Measurements from ENCODE around the gene PGA5. TPM values are rescaled to one million over a fixed set of nuclear protein-coding genes. Genes with fewer than 3 reads are reported as not detected.

PGA5 gene
- total RNA-seq, 1 donor from 2014 or later, result not detected

Other genes starting within 250 kb of the PGA5 start
- not detected for gene CD5, start 138.7 kb upstream of the PGA5 start, total RNA-seq
- gene VPS37C, start 79.7 kb upstream of the PGA5 start, total RNA-seq, result 5.7 TPM
- 0.52 TPM for gene PGA3, start 37.7 kb upstream of the PGA5 start, total RNA-seq
- gene PGA4, start 18.8 kb upstream of the PGA5 start, total RNA-seq, result 3.7 TPM
- 1.0 TPM for gene VWCE, start 54.1 kb downstream of the PGA5 start, total RNA-seq
- gene DDB1, start 91.9 kb downstream of the PGA5 start, total RNA-seq, result 215 TPM
- 6.8 TPM for gene TKFC, start 92.1 kb downstream of the PGA5 start, total RNA-seq
- gene CYB561A3, start 120.7 kb downstream of the PGA5 start, total RNA-seq, result 9.9 TPM
- gene TMEM138, start 121.2 kb downstream of the PGA5 start, total RNA-seq, result 18.8 TPM
- gene TMEM216, start 151.4 kb downstream of the PGA5 start, total RNA-seq, result 6.8 TPM
- 17.7 TPM for gene CPSF7, start 188.8 kb downstream of the PGA5 start, total RNA-seq
- 63.2 TPM for gene SDHAF2, start 188.9 kb downstream of the PGA5 start, total RNA-seq

Data from skeletal muscle tissue (tissue), 1 donor.